Measurements from ENCODE around the gene PIP4K2A.

DNA sequence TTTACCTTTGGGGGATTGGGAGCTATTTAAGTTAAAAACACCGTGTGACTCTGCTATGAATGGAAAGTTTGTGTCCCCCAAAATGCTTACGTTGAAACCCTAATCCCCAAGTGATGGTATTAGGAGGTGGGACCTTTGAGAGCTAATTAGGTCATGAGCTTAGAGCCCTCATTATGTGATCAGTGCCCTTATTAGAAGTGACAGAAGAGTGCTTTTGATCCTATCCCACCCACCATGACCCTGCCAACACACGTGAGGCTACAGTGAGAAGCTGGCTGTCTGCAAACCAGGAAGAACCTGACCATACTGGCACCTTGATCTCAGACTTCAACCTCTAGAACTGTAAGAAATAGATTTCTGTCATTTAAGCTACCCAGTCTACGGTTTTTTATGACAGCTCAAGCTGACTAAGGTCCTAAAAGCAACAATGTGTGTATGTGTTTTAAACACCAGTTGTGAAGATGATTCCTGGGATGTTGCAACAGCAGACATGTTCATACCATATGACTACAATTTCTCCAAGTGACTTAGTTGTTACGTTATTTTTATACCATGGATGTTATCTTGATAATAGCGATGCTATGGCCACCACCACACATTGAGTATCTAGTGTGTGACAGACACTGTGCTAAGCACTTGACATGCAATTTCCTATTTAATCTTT, 124.4 kb downstream of the PIP4K2A start:
- no peak for TF ChIP-seq EZH2 (IDR thresholded peaks at IDR 0.05; ENCODE audit: low read length, unreplicated experiment)
- TF ChIP-seq, protein P1, sequence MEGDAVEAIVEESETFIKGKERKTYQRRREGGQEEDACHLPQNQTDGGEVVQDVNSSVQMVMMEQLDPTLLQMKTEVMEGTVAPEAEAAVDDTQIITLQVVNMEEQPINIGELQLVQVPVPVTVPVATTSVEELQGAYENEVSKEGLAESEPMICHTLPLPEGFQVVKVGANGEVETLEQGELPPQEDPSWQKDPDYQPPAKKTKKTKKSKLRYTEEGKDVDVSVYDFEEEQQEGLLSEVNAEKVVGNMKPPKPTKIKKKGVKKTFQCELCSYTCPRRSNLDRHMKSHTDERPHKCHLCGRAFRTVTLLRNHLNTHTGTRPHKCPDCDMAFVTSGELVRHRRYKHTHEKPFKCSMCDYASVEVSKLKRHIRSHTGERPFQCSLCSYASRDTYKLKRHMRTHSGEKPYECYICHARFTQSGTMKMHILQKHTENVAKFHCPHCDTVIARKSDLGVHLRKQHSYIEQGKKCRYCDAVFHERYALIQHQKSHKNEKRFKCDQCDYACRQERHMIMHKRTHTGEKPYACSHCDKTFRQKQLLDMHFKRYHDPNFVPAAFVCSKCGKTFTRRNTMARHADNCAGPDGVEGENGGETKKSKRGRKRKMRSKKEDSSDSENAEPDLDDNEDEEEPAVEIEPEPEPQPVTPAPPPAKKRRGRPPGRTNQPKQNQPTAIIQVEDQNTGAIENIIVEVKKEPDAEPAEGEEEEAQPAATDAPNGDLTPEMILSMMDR (conservative IDR thresholded peaks at IDR 0.05; ENCODE audit: low read depth, low read length): no peak

Measured in PC-3 (cell line).